Stimulated activated CD4-positive, alpha-beta T cell treated with anti-CD3 and anti-CD28 coated beads, Interleukin-12 subunit alpha, Interleukin-12 subunit beta, amount 100 ng/mL, for 24 hours (primary cell): ENCODE data around the gene DNMT1.

Experiments used
- DNase-seq, 2 experiments: peaks; one replicate each; pipeline ENCODE4 v3.0.0-alpha.2; 2020; ENCODE audit warnings: low read depth in 2 of 2

The DNMT1 gene

GRCh38 chr19:10113964-10114650, 80.6 kb downstream of the DNMT1 start:
- DNase-seq: no peak

- no peak for DNase-seq
These were observed 81.2 kb downstream of the DNMT1 start for GRCh38 chr19:10113592-10113963.

- DNase-seq: peak in 1 of 2 experiments; percentile 70
These were observed 81.7 kb downstream of the DNMT1 start for GRCh38 chr19:10112895-10113591.

GRCh38 chr19:10112037-10112761, 82.6 kb downstream of the DNMT1 start:
- DNase-seq: peak in 1 of 2 experiments; percentile 68

- DNase-seq: no peak
These were observed 83.3 kb downstream of the DNMT1 start, which contains the start of gene P2RY11 for GRCh38 chr19:10111405-10111811. P2RY11 (plus strand) TSS chr19:10111693; CDS start chr19:10111722, 29 bp downstream.

GRCh38 chr19:10110972-10111317, 83.8 kb downstream of the DNMT1 start:
- no peak for DNase-seq

- DNase-seq: no peak
These were observed 84.4 kb downstream of the DNMT1 start for GRCh38 chr19:10110076-10110971.

GRCh38 chr19:10109528-10109927, 85.2 kb downstream of the DNMT1 start:
- no peak for DNase-seq

GRCh38 chr19:10107817-10108367, 86.9 kb downstream of the DNMT1 start:
- no peak for DNase-seq

GRCh38 chr19:10107254-10107653, 87.5 kb downstream of the DNMT1 start:
- DNase-seq: no peak

GRCh38 chr19:10106100-10106936, 88.4 kb downstream of the DNMT1 start, which contains the start of gene PPAN:
PPAN (plus strand) TSS chr19:10106362; CDS start chr19:10106395, 33 bp downstream.
- DNase-seq: peak; percentile 92 to 95

GRCh38 chr19:10105509-10106099, 89.1 kb downstream of the DNMT1 start:
- peak; percentile 68 to 80 for DNase-seq

- DNase-seq: peak in 1 of 2 experiments; percentile 66
These were observed 89.9 kb downstream of the DNMT1 start for GRCh38 chr19:10104665-10105508.

GRCh38 chr19:10104130-10104513, 90.6 kb downstream of the DNMT1 start:
- no peak for DNase-seq

- DNase-seq: no peak
These were observed 91.9 kb downstream of the DNMT1 start for GRCh38 chr19:10102787-10103236.

GRCh38 chr19:10100163-10100785, 94.5 kb downstream of the DNMT1 start:
- DNase-seq: no peak

- no peak for DNase-seq
These were observed 98.2 kb downstream of the DNMT1 start for GRCh38 chr19:10096615-10096963.

- DNase-seq: peak; percentile 77 to 78
These were observed 98.7 kb downstream of the DNMT1 start for GRCh38 chr19:10095948-10096614.
